HG03280 (cell line): ENCODE results near the gene SKI.

Experiments
- ATAC-seq: cut with Tn5 transposase; IDR thresholded peaks from one replicate; pipeline ENCODE4 v1.9.1; 2021; ENCODE audit warnings: mild to moderate bottlenecking, moderate library complexity; ENCODE audit not compliant: unreplicated experiment

SKI gene

GRCh38 chr1:2228157-2228594, at the start of gene SKI:
TSS of gene SKI (plus strand) at chr1:2228319. CDS start at chr1:2228767, 448 bp downstream.
- no peak for ATAC-seq

GRCh38 chr1:2178875-2179274, 49.2 kb upstream of the SKI start:
- ATAC-seq, result no peak

GRCh38 chr1:2179283-2180013, 48.7 kb upstream of the SKI start:
- ATAC-seq, result no peak

GRCh38 chr1:2180297-2181245, 47.5 kb upstream of the SKI start:
- ATAC-seq, result no peak

- ATAC-seq, result no peak
Measured at GRCh38 chr1:2181271-2181670, 46.8 kb upstream of the SKI start.

GRCh38 chr1:2181752-2182151, 46.4 kb upstream of the SKI start:
- ATAC-seq, result no peak

- no peak for ATAC-seq
Measured at GRCh38 chr1:2182376-2182775, 45.7 kb upstream of the SKI start.

GRCh38 chr1:2183937-2184334, 44.2 kb upstream of the SKI start:
- ATAC-seq, result no peak

- no peak for ATAC-seq
Measured at GRCh38 chr1:2184531-2184930, 43.6 kb upstream of the SKI start.

- ATAC-seq, result no peak
Measured at GRCh38 chr1:2184934-2185333, 43.2 kb upstream of the SKI start.

- no peak for ATAC-seq
Measured at GRCh38 chr1:2185880-2186855, 42.0 kb upstream of the SKI start.

GRCh38 chr1:2186901-2187300, 41.2 kb upstream of the SKI start:
- ATAC-seq, result no peak

- no peak for ATAC-seq
Measured at GRCh38 chr1:2187619-2188018, 40.5 kb upstream of the SKI start.

GRCh38 chr1:2188336-2188735, 39.8 kb upstream of the SKI start:
- ATAC-seq, result no peak

- peak; percentile 84 for ATAC-seq
Measured at GRCh38 chr1:2189459-2190425, 38.4 kb upstream of the SKI start.

- no peak for ATAC-seq
Measured at GRCh38 chr1:2190491-2190976, 37.6 kb upstream of the SKI start.

- ATAC-seq, result no peak
Measured at GRCh38 chr1:2192031-2192995, 35.8 kb upstream of the SKI start.
